Keratinocyte (primary cell): Measurements from ENCODE around the gene FLT3. TPM values are rescaled to one million over a fixed set of nuclear protein-coding genes. Genes with fewer than 3 reads are reported as not detected.

ENCODE experiments used
- DNase-seq: peaks from one replicate; pipeline ENCODE4 v3.0.0-alpha.2; 2011; ENCODE audit warnings: low read depth, missing footprints, low spot score
- FAIRE-seq: peaks from 2 replicates; lab custom pipeline; 2011; peaks lifted over from hg19 to GRCh38; lab: Jason Lieb, UNC
- H2AFZ ChIP-seq: 2 replicates; pipeline ENCODE4 v1.6.0; 2012; ENCODE audit warnings: low read length, control low read depth, inconsistent platforms; ENCODE audit not compliant: control insufficient read depth
- H3K27ac ChIP-seq: 2 replicates; pipeline ENCODE4 v1.5.1; 2011; ENCODE audit warnings: low read length; ENCODE audit not compliant: control insufficient read depth, insufficient read depth
- H3K27me3 ChIP-seq: 3 replicates; pipeline ENCODE4 v1.6.0; 2011; ENCODE audit warnings: low read length; ENCODE audit not compliant: control insufficient read depth, insufficient read depth; ENCODE audit errors: extremely low read depth
- H3K36me3 ChIP-seq, 2 experiments: 2 replicates in 1 of 2; 3 replicates in 1 of 2; pipeline ENCODE4 v1.5.1; 2011; ENCODE audit warnings: low read length in 2 of 2, mild to moderate bottlenecking in 1 of 2; ENCODE audit not compliant: control insufficient read depth in 2 of 2, insufficient read depth in 2 of 2; ENCODE audit errors: extremely low read depth in 1 of 2
- H3K4me1 ChIP-seq: 3 replicates; pipeline ENCODE4 v1.5.1; 2011; ENCODE audit warnings: low read length; ENCODE audit not compliant: control insufficient read depth, insufficient read depth; ENCODE audit errors: extremely low read depth
- H3K4me2 ChIP-seq: 3 replicates; pipeline ENCODE4 v1.6.0; 2011; ENCODE audit warnings: low read depth, low read length; ENCODE audit not compliant: control insufficient read depth, insufficient read depth; ENCODE audit errors: extremely low read depth
- H3K4me3 ChIP-seq, 3 experiments: fragments of 200-600 bp in 1 of 3; sonication (generic) in 1 of 3; 2 replicates in 2 of 3; 3 replicates in 1 of 3; pipeline ENCODE4 v1.5.1; 2011 to 2016; ENCODE audit warnings: low read length in 3 of 3, mild to moderate bottlenecking in 3 of 3, control low read depth in 2 of 3, inconsistent platforms in 1 of 3, low read depth in 1 of 3, mixed read lengths in 1 of 3, mixed run types in 1 of 3, moderate library complexity in 1 of 3; ENCODE audit not compliant: control insufficient read depth in 2 of 3, insufficient read depth in 2 of 3; ENCODE audit errors: extremely low read depth in 1 of 3
- H3K79me2 ChIP-seq: 2 replicates; pipeline ENCODE4 v1.6.0; 2012; ENCODE audit warnings: low read length; ENCODE audit not compliant: control insufficient read depth, insufficient read depth
- H3K9ac ChIP-seq: 3 replicates; pipeline ENCODE4 v1.6.0; 2011; ENCODE audit warnings: low read length; ENCODE audit not compliant: control insufficient read depth, insufficient read depth; ENCODE audit errors: extremely low read depth
- H3K9me1 ChIP-seq: 3 replicates; pipeline ENCODE4 v1.6.0; 2011; ENCODE audit warnings: low read length; ENCODE audit not compliant: control insufficient read depth, insufficient read depth; ENCODE audit errors: extremely low read depth
- H3K9me3 ChIP-seq: 2 replicates; pipeline ENCODE4 v1.5.1; 2012; ENCODE audit warnings: low read depth, low read length; ENCODE audit not compliant: control insufficient read depth
- H4K20me1 ChIP-seq: 3 replicates; pipeline ENCODE4 v1.6.0; 2011; ENCODE audit warnings: low read length; ENCODE audit not compliant: control insufficient read depth, insufficient read depth; ENCODE audit errors: extremely low read depth
- EZH2 ChIP-seq: IDR thresholded peaks from one replicate; pipeline ENCODE4 v1.6.1; 2012; ENCODE audit warnings: inconsistent platforms, mild to moderate bottlenecking, low read length, moderate library complexity
- dilution Hi-C: fragments of 300-500 bp; cut with MboI; formaldehyde crosslinking; loops from one replicate; pipeline ENCODE4 v1.7.0; 2020; ENCODE audit warnings: low sequenced_read_pairs; ENCODE audit not compliant: extremely low pct_ligation_motif_present
- polyA plus RNA-seq, 5 experiments: library from polyadenylated mRNA; depleted of rRNA in 3 of 5; stranded (reverse) in 3 of 5; stranded (forward) in 1 of 5; unstranded in 1 of 5; fragments of >200 nt; gene quantifications; 1 replicate in 1 of 5; 2 replicates in 3 of 5; 3 replicates in 1 of 5; pipeline versions ENCODE4 v1.2.1 to v1.2.3, GENCODE V29; 2011 to 2012; ENCODE audit warnings: missing spikeins in 2 of 5, low read depth in 1 of 5, low replicate concordance in 1 of 5
- TF ChIP-seq, protein P1 (sequence below), 3 experiments: IDR thresholded peaks in 1 of 3; conservative IDR thresholded peaks in 1 of 3; optimal IDR thresholded peaks in 1 of 3; 2 replicates in 2 of 3; 3 replicates in 1 of 3; pipeline versions ENCODE3 to v1.5.1; 2011; ENCODE audit warnings: low read length in 3 of 3, mild to moderate bottlenecking in 3 of 3, moderate library complexity in 2 of 3, control low read depth in 1 of 3, inconsistent platforms in 1 of 3; ENCODE audit not compliant: insufficient read depth in 2 of 3; ENCODE audit errors: extremely low read depth in 1 of 3

Gene FLT3
- polyA plus RNA-seq, 1 donor (not counting 4 experiments of a cell fraction or from before 2014, with no cell fraction given), result not detected

DNA sequence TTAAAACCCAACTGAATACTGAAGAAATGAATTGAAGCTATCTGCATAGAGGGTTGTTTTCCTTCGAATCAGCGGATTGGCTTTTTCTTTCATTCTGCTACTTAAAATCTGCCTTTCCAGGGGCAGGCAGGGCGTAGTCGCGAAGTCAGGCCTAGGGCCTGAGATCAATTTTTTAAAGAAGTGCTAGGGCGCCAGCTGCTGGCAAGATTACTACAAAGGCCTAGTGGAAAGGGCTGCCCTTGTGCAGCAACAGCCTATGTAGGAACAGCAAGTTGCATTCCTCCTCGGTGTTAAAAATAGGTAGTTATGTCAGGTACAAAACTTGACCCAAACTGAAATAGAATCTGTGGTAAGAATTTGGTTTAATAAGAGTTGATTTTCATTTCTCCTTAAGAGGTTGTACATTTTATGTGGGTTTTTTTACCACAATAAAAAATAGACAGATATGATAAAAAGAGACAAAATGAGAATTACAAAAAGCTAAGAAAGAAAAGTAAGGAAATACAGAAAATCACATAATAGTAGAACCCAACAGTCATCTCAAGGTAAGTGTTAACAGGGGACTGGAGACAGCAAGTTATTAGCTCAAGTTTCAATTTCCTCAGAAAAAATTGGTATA is 102.4 kb downstream of the FLT3 start:
- no peaks in the 10 kb centered on the region for H3K79me2 ChIP-seq
- no peaks in the 10 kb centered on the region for H3K27me3 ChIP-seq
- no peaks in the 10 kb centered on the region for H3K9me1 ChIP-seq
- H4K20me1 ChIP-seq, result no peaks in the 10 kb centered on the region
- H3K4me3 ChIP-seq, result no peak overlapping the region
- H3K9me3 ChIP-seq, result no peaks in the 10 kb centered on the region
- no peak overlapping the region for H2AFZ ChIP-seq
- H3K4me2 ChIP-seq, result no peak overlapping the region
- no peak for DNase-seq
- dilution Hi-C loops, result no loop called here
- FAIRE-seq, result no peak
- H3K4me1 ChIP-seq, result no peaks in the 10 kb centered on the region
- TF ChIP-seq, protein P1, sequence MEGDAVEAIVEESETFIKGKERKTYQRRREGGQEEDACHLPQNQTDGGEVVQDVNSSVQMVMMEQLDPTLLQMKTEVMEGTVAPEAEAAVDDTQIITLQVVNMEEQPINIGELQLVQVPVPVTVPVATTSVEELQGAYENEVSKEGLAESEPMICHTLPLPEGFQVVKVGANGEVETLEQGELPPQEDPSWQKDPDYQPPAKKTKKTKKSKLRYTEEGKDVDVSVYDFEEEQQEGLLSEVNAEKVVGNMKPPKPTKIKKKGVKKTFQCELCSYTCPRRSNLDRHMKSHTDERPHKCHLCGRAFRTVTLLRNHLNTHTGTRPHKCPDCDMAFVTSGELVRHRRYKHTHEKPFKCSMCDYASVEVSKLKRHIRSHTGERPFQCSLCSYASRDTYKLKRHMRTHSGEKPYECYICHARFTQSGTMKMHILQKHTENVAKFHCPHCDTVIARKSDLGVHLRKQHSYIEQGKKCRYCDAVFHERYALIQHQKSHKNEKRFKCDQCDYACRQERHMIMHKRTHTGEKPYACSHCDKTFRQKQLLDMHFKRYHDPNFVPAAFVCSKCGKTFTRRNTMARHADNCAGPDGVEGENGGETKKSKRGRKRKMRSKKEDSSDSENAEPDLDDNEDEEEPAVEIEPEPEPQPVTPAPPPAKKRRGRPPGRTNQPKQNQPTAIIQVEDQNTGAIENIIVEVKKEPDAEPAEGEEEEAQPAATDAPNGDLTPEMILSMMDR (optimal IDR thresholded peaks at IDR 0.05 in 1 of 3, IDR thresholded peaks at IDR 0.05 in 1 of 3, conservative IDR thresholded peaks at IDR 0.05 in 1 of 3; ENCODE audit: extremely low read depth in 1 of 3, insufficient read depth in 2 of 3, low read length in 3 of 3), result peak; percentile 48 to 67 (median 66)
- no peak for TF ChIP-seq EZH2
- H3K36me3 ChIP-seq, result no peaks in the 10 kb centered on the region
- H3K9ac ChIP-seq, result no peak overlapping the region
- H3K27ac ChIP-seq, result no peak overlapping the region

DNA sequence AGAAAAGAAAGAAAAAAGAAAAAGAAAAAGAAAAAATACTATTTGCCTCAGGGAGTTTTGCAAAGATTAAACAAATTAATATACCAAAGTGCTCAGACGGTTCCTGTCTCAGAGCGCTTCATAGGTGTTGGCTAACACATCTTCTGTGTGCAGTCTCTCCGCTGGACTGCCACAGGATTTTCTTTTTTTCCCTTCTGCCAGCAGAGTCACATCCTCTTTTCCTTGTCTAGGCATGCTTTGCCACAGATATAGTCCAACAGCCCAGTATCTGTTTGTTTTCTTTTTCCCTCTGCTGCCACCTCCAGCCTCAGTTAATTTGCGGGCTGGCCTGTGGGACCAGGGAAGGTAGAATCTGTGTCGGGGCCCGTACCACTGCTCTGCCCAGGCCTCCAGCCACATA is 108.5 kb downstream of the FLT3 start:
- H3K9me1 ChIP-seq, result no peaks in the 10 kb centered on the region
- H3K27me3 ChIP-seq, result no peaks in the 10 kb centered on the region
- dilution Hi-C loops, result no loop called here
- DNase-seq (no peak), FAIRE-seq (peak; percentile 29)
- H3K4me1 ChIP-seq, result peaks cover 8% of the 10 kb centered on the region
- no peaks in the 10 kb centered on the region for H4K20me1 ChIP-seq
- H3K9ac ChIP-seq, result no peak overlapping the region
- H3K9me3 ChIP-seq, result no peaks in the 10 kb centered on the region
- TF ChIP-seq EZH2, result no peak
- TF ChIP-seq, protein P1 (optimal IDR thresholded peaks at IDR 0.05 in 1 of 3, IDR thresholded peaks at IDR 0.05 in 1 of 3, conservative IDR thresholded peaks at IDR 0.05 in 1 of 3; ENCODE audit: extremely low read depth in 1 of 3, insufficient read depth in 2 of 3, low read length in 3 of 3), result peak in 1 of 3 experiments; percentile 4
- H3K36me3 ChIP-seq, result no peaks in the 10 kb centered on the region
- peak overlapping the region; percentile 26 for H2AFZ ChIP-seq
- H3K4me3 ChIP-seq, result no peak overlapping the region
- no peaks in the 10 kb centered on the region for H3K79me2 ChIP-seq
- no peak overlapping the region for H3K27ac ChIP-seq
- H3K4me2 ChIP-seq, result peak overlapping the region; percentile 62
